ENCODE results near the gene GNB3.
"Not testable (repeated sequence)": the region's sequence is repeated elsewhere in the genome, so short reads cannot be mapped to it uniquely, and the experiment has no call there.

The GNB3 gene

GRCh38 chr12:6858799-6859198 is 18.1 kb downstream of the GNB3 start:
- H3K4me3 ChIP-seq (ENCODE audit: low read depth, low read length), result no peak overlapping the region
- TF ChIP-seq CTCF (IDR thresholded peaks at IDR 0.05; ENCODE audit: low read depth, low read length, missing control alignments), result no peak
- no peak for DNase-seq (ENCODE audit: low read depth)

GRCh38 chr12:6860116-6860515 is 19.4 kb downstream of the GNB3 start:
- no peak for TF ChIP-seq CTCF (IDR thresholded peaks at IDR 0.05; ENCODE audit: low read depth, low read length, missing control alignments)
- no peak overlapping the region for H3K4me3 ChIP-seq (ENCODE audit: low read depth, low read length)
- no peak for DNase-seq (ENCODE audit: low read depth)

GRCh38 chr12:6860942-6861341 is 20.2 kb downstream of the GNB3 start:
- no peak overlapping the region for H3K4me3 ChIP-seq (ENCODE audit: low read depth, low read length)
- TF ChIP-seq CTCF (IDR thresholded peaks at IDR 0.05; ENCODE audit: low read depth, low read length, missing control alignments), result no peak
- DNase-seq (ENCODE audit: low read depth), result no peak

DNA sequence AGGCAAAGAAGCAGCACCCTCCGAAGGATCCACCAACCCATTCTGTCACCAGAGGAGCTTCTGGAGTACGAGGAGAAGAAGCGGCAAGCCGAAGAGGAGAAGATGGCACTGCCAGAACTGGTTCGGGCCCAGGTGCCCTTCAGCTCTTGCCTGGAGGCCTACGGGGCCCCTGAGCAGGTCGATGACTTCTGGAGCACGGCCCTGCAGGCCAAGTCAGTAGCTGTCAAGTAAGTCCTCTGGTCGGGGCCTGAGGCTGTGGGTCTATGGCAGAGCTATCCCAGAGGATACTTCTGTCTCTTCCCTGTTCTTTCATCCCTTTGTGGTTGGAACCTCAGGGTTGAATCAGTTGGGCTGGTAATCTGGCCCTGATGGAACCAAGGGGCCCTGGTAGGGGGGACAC is 20.7 kb downstream of the GNB3 start:
- no peak for DNase-seq (ENCODE audit: low read depth)
- no peak for TF ChIP-seq CTCF (IDR thresholded peaks at IDR 0.05; ENCODE audit: low read depth, low read length, missing control alignments)
- H3K4me3 ChIP-seq (ENCODE audit: low read depth, low read length), result no peak overlapping the region

DNA sequence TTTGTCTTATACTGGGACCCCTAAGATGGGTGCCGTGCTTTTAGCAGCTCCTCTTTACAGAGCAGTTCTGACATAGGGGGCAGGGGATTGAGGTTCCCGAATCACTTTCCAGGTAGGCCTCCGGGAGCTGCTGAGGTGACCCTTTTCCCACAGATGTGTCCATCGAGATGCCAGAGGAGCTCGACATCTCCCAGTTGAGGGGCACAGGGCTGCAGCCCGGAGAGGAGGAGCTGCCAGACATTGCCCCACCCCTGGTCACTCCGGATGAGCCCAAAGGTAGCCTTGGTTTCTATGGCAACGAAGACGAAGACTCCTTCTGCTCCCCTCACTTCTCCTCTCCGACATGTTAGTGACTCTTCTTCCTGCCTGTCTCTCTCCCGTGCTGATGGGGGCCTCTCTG is 22.3 kb downstream of the GNB3 start:
- no peak for DNase-seq (ENCODE audit: low read depth)
- no peak for TF ChIP-seq CTCF (IDR thresholded peaks at IDR 0.05; ENCODE audit: low read depth, low read length, missing control alignments)
- no peak overlapping the region for H3K4me3 ChIP-seq (ENCODE audit: low read depth, low read length)

- no peak for DNase-seq (ENCODE audit: low read depth)
- no peak for TF ChIP-seq CTCF (IDR thresholded peaks at IDR 0.05; ENCODE audit: low read depth, low read length, missing control alignments)
- no peak overlapping the region for H3K4me3 ChIP-seq (ENCODE audit: low read depth, low read length)
Observed at GRCh38 chr12:6863586-6864321, 23.0 kb downstream of the GNB3 start.

DNA sequence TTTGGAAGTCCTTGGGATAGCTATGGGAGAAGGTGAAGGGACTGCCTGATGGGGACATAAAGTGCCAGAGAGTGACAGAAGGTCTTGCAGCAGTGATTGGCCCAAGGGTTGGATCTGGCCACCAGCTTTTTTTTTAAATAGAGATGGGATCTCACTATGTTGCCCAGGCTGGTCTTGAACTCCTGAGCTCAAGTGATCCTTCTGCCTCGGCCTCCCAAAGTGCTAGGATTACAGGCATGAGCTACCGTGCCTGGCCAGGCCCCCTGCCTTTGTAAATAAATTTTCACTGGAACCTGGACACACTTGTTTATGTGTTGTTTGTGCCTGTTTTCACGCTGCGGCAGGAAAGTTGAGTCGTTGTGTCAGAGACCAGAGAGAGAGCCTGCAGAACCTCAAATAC is 24.6 kb downstream of the GNB3 start:
- H3K4me3 ChIP-seq (ENCODE audit: low read depth, low read length); DNase-seq (ENCODE audit: low read depth): not testable (repeated sequence)

Measured in GM12864 (cell line).